Activated CD4-positive, alpha-beta T cell treated with anti-CD3 and anti-CD28 coated beads for 4 hours (primary cell): ENCODE data around the gene CNTD1.

Experiments used
- DNase-seq, 2 donors: peaks; one replicate each; pipeline ENCODE4 v3.0.0-alpha.2; 2020

The CNTD1 gene

GRCh38 chr17:42779936-42780850 is 18.5 kb upstream of the CNTD1 start, which contains the start of gene WNK4:
Gene WNK4, plus strand, starts transcription at chr17:42780610. Its CDS starts 89 bp downstream, at chr17:42780699.
- DNase-seq, result no peak

GRCh38 chr17:42780851-42781638 is 17.6 kb upstream of the CNTD1 start:
- no peak for DNase-seq

GRCh38 chr17:42781639-42782165 is 17.0 kb upstream of the CNTD1 start:
- no peak for DNase-seq

- DNase-seq, result no peak
These were observed 16.2 kb upstream of the CNTD1 start for GRCh38 chr17:42782166-42783061.

- DNase-seq, result no peak
These were observed 15.4 kb upstream of the CNTD1 start for GRCh38 chr17:42783062-42783790.

- no peak for DNase-seq
These were observed 14.9 kb upstream of the CNTD1 start for GRCh38 chr17:42783791-42784138.

GRCh38 chr17:42784409-42784808 is 14.3 kb upstream of the CNTD1 start:
- DNase-seq, result no peak

GRCh38 chr17:42784811-42785592 is 13.7 kb upstream of the CNTD1 start:
- DNase-seq, result peak; percentile 22 to 37

GRCh38 chr17:42787266-42787665 is 11.4 kb upstream of the CNTD1 start:
- DNase-seq, result no peak

GRCh38 chr17:42791948-42792347 is 6.7 kb upstream of the CNTD1 start:
- DNase-seq, result no peak

- DNase-seq, result no peak
These were observed 6.1 kb upstream of the CNTD1 start for GRCh38 chr17:42792545-42792944.

GRCh38 chr17:42795061-42795460 is 3.6 kb upstream of the CNTD1 start:
- no peak for DNase-seq

GRCh38 chr17:42795465-42795864 is 3.2 kb upstream of the CNTD1 start:
- no peak for DNase-seq

- DNase-seq, result no peak
These were observed 2.4 kb upstream of the CNTD1 start for GRCh38 chr17:42796066-42796758.

- DNase-seq, result no peak
These were observed 1.3 kb upstream of the CNTD1 start for GRCh38 chr17:42797067-42798007.

- no peak for DNase-seq
These were observed 664 bp upstream of the CNTD1 start for GRCh38 chr17:42798011-42798382.

- no peak for DNase-seq
These were observed 4.6 kb downstream of the CNTD1 start for GRCh38 chr17:42803074-42803883.

GRCh38 chr17:42804918-42805367 is 6.3 kb downstream of the CNTD1 start:
- DNase-seq, result no peak
